GM18873 (cell line): ENCODE results near the gene ST6GALNAC1.

Source experiments
- ATAC-seq: cut with Tn5 transposase; IDR thresholded peaks from one replicate; pipeline ENCODE4 v1.9.1; 2021; ENCODE audit warnings: mild to moderate bottlenecking, moderate library complexity, moderate number of reproducible peaks; ENCODE audit not compliant: unreplicated experiment, low FRiP score

Gene ST6GALNAC1

GRCh38 chr17:76584427-76585032, 59.0 kb downstream of the ST6GALNAC1 start:
- no peak for ATAC-seq

- ATAC-seq = no peak
Measured at GRCh38 chr17:76582660-76583059, 60.9 kb downstream of the ST6GALNAC1 start.

GRCh38 chr17:76581515-76581914, 62.0 kb downstream of the ST6GALNAC1 start:
- ATAC-seq = no peak

GRCh38 chr17:76579281-76579680, 64.3 kb downstream of the ST6GALNAC1 start:
- no peak for ATAC-seq

DNA sequence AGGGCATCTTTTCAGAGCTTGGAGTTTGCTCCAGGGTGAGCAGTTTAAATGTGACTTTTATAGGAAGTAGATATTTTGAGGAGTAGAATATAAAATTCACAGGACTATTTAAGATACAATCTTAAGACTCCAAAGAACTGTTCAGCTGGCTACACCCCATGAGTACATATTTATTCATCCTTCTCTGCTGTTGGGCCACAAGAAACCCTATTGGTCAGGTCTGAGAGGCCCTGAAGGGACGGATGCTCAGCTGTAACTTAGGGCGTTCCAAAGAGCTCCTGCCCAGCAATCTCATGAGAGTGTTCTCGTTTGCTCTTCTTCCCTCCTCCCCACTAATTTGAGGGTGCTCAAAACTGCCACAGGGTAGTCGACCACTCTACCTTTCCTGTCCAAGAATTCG, 65.2 kb downstream of the ST6GALNAC1 start:
- no peak for ATAC-seq

DNA sequence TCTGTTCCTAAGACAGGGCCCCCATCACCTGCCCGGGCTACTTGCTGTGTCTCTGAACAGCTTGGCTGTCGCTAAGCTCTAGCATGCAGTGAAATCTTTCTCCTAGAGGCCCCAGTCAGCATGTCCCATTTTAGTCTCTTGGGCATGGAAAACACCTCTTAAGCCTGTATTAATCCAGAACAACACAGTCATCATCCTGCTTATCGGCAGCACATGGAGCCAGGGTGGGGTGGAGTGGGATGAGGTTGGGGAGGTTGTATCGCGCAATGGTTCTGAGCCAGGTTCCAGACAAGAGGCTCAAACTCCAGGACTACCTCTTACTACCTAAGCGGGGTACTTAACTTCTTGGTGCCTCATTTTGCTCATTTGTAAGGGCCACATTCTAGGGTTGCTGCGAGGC, 65.7 kb downstream of the ST6GALNAC1 start:
- ATAC-seq = no peak

GRCh38 chr17:76576189-76576588, 67.4 kb downstream of the ST6GALNAC1 start:
- ATAC-seq = no peak

GRCh38 chr17:76575570-76575969, 68.0 kb downstream of the ST6GALNAC1 start:
- no peak for ATAC-seq
